OCI-LY1 (cell line): ENCODE results near the gene CD82.

Experiments
- H2AFZ ChIP-seq: fragments of 200-600 bp; sonication (generic), shearing (Covaris generic); 2 replicates; pipeline ENCODE4 v1.6.0; 2014; ENCODE audit warnings: antibody characterized with exemption, mild to moderate bottlenecking, low read length
- H3F3A ChIP-seq: fragments of 200-600 bp; sonication (generic), shearing (Covaris generic); 2 replicates; pipeline ENCODE4 v1.6.0; 2014; ENCODE audit warnings: mild to moderate bottlenecking, antibody characterized with exemption, low read length, moderate library complexity; ENCODE audit not compliant: insufficient read depth
- H3K27ac ChIP-seq: fragments of 200-600 bp; sonication (generic); 2 replicates; pipeline ENCODE4 v1.5.1; 2014; ENCODE audit warnings: low read length, mixed run types, mild to moderate bottlenecking, low read depth; ENCODE audit not compliant: poor library complexity, severe bottlenecking
- H3K27me3 ChIP-seq: fragments of 200-600 bp; sonication (generic); 2 replicates; pipeline ENCODE4 v1.6.0; 2014; ENCODE audit warnings: antibody characterized with exemption, mild to moderate bottlenecking, low read length, moderate library complexity; ENCODE audit not compliant: insufficient read depth
- H3K36me3 ChIP-seq: fragments of 200-600 bp; sonication (generic); 2 replicates; pipeline ENCODE4 v1.6.1; 2014; ENCODE audit warnings: mild to moderate bottlenecking, antibody characterized with exemption, low read length, moderate library complexity, mixed read lengths; ENCODE audit not compliant: insufficient read depth
- H3K4me1 ChIP-seq: fragments of 200-600 bp; sonication (generic); 2 replicates; pipeline ENCODE4 v1.5.1; 2014; ENCODE audit warnings: mild to moderate bottlenecking, low read length, moderate library complexity; ENCODE audit not compliant: insufficient read depth, severe bottlenecking
- H3K4me2 ChIP-seq: fragments of 200-600 bp; sonication (generic), shearing (Covaris generic); 2 replicates; pipeline ENCODE4 v1.6.1; 2014; ENCODE audit warnings: low read length
- H3K4me3 ChIP-seq: fragments of 200-600 bp; sonication (generic); 2 replicates; pipeline ENCODE4 v1.5.1; 2014; ENCODE audit warnings: low read length, low read depth, mild to moderate bottlenecking, mixed read lengths; ENCODE audit not compliant: poor library complexity, severe bottlenecking
- H3K79me2 ChIP-seq: fragments of 200-600 bp; shearing (Covaris generic); 2 replicates; pipeline ENCODE4 v1.6.1; 2016; ENCODE audit warnings: mixed run types, low read length, mixed read lengths; ENCODE audit not compliant: insufficient read depth
- H3K9ac ChIP-seq: fragments of 200-600 bp; sonication (generic), shearing (Covaris generic); 2 replicates; pipeline ENCODE4 v1.6.1; 2014; ENCODE audit warnings: mild to moderate bottlenecking, low read length, mixed read lengths
- H3K9me2 ChIP-seq: fragments of 200-600 bp; sonication (generic), shearing (Covaris generic); 2 replicates; pipeline ENCODE4 v1.6.1; 2014; ENCODE audit warnings: low read depth, mild to moderate bottlenecking, low read length, mixed read lengths
- H3K9me3 ChIP-seq: fragments of 200-600 bp; shearing (Covaris generic); 2 replicates; pipeline ENCODE4 v1.6.1; 2014; ENCODE audit warnings: low read length, mixed read lengths
- H4K20me1 ChIP-seq: fragments of 200-600 bp; sonication (generic), shearing (Covaris generic); 2 replicates; pipeline ENCODE4 v1.6.0; 2016; ENCODE audit warnings: mild to moderate bottlenecking, low read length; ENCODE audit not compliant: insufficient read depth
- EZH2 ChIP-seq: fragments of 200-600 bp; sonication (generic), shearing (Covaris generic); IDR thresholded peaks from 2 replicates; pipeline ENCODE4 v1.8.0; 2017; ENCODE audit warnings: borderline replicate concordance, mixed run types, mild to moderate bottlenecking, antibody characterized with exemption, low read length, moderate library complexity, mixed read lengths
- TF ChIP-seq, protein P1 (sequence below): fragments of 200-600 bp; sonication (generic), shearing (Covaris generic); IDR thresholded peaks from 2 replicates; pipeline ENCODE4 v1.5.1; 2017; ENCODE audit warnings: mild to moderate bottlenecking, antibody characterized with exemption, low read length, moderate library complexity, mixed read lengths

The CD82 gene

DNA sequence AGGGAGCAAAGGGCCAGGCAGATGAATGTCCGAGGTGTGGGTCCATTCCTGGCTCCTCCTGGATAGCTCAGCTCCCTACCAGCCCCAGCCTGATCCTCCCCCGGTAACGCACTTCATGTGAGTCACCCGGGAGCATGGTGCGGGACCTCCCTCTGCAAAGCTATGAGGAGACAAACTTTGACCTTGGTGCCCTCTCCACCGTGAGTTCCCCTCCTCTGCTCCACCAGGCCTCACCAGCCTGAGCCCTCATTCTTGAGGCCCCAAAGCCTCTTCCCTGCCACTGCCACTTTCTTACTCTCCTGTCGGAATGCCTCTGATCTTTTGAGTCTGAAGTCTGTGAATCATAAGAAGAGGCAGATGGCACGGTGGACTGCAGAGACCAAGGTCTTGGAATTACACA is 37.4 kb upstream of the CD82 start:
- Histone ChIP-seq H3K27me3 (no peaks in the 10 kb centered on the region; the same call in 1 of the 2 replicates), H3K4me3 (no peak overlapping the region), H3F3A (no peaks in the 10 kb centered on the region), H3K4me2 (no peak overlapping the region), H3K9me2 (no peaks in the 10 kb centered on the region), H3K27ac (no peak overlapping the region), H2AFZ (no peak overlapping the region), H4K20me1 (no peaks in the 10 kb centered on the region), H3K9ac (no peak overlapping the region), H3K4me1 (no peaks in the 10 kb centered on the region), H3K36me3 (no peaks in the 10 kb centered on the region), H3K9me3 (no peaks in the 10 kb centered on the region), H3K79me2 (no peaks in the 10 kb centered on the region)
- TF ChIP-seq EZH2, result no peak
- TF ChIP-seq, protein P1, sequence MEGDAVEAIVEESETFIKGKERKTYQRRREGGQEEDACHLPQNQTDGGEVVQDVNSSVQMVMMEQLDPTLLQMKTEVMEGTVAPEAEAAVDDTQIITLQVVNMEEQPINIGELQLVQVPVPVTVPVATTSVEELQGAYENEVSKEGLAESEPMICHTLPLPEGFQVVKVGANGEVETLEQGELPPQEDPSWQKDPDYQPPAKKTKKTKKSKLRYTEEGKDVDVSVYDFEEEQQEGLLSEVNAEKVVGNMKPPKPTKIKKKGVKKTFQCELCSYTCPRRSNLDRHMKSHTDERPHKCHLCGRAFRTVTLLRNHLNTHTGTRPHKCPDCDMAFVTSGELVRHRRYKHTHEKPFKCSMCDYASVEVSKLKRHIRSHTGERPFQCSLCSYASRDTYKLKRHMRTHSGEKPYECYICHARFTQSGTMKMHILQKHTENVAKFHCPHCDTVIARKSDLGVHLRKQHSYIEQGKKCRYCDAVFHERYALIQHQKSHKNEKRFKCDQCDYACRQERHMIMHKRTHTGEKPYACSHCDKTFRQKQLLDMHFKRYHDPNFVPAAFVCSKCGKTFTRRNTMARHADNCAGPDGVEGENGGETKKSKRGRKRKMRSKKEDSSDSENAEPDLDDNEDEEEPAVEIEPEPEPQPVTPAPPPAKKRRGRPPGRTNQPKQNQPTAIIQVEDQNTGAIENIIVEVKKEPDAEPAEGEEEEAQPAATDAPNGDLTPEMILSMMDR, result no peak

DNA sequence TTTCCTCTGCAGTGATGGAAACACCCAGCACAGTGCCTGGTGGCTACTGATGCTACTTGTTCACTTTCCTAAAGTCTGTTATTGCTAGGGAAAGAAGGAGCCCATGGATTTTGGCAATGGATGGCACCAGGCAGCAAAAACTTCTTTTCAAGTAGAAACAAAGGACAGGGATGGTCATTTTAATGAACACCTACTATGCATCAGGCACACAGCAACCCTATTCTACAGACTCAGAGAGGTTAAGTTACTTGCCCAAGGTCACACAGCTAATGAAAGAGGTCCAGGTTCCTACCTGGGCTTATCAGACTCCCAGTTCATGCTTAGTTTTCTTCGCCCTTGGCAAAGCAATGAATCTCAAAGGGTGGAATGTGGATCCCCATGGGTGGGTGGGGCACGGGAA is 36.9 kb upstream of the CD82 start:
- no peaks in the 10 kb centered on the region for H3K4me1 ChIP-seq
- H3K4me2 ChIP-seq, result no peak overlapping the region
- H3K9me2 ChIP-seq, result no peaks in the 10 kb centered on the region
- H3K36me3 ChIP-seq, result no peaks in the 10 kb centered on the region
- no peaks in the 10 kb centered on the region for H4K20me1 ChIP-seq
- no peak overlapping the region for H3K4me3 ChIP-seq
- H3K9me3 ChIP-seq, result no peaks in the 10 kb centered on the region
- H3K27me3 ChIP-seq, result no peaks in the 10 kb centered on the region; the same call in 1 of the 2 replicates
- no peaks in the 10 kb centered on the region for H3K79me2 ChIP-seq
- H3F3A ChIP-seq, result no peaks in the 10 kb centered on the region
- H3K27ac ChIP-seq, result no peak overlapping the region
- TF ChIP-seq, protein P1, result no peak
- TF ChIP-seq EZH2, result no peak
- H2AFZ ChIP-seq, result no peak overlapping the region
- no peak overlapping the region for H3K9ac ChIP-seq

DNA sequence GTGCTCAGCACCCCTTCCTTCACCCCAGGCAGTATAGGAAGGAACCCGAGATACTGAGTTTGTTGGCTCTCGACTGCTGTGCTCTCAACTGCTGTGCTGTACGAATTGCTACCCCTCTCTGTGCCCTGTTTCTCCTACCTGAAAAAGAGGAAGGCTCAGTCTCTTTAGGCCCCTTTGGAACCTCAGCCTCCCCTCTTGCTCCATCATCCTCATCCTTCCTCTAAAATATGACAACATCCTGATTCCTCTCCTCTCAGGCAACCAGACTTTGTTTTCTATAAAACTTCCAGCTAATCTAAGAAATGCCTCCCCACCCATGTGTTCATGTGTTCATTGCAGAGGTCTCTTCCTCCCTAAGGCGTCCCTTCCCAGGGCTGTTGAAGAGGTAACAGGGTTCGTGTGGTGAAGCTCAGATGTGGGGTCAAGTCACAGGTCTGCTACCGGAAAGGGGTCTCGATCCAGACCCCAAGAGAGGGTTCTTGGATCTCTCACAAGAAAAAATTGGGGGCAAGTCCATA is 35.5 kb upstream of the CD82 start:
- TF ChIP-seq, protein P1, result no peak
- TF ChIP-seq EZH2, result no peak
- no peaks in the 10 kb centered on the region for H3K4me1 ChIP-seq

More for the DNA sequence above, 35.5 kb upstream of the CD82 start:
- Histone ChIP-seq H3K27ac (no peak overlapping the region), H3F3A (no peaks in the 10 kb centered on the region), H2AFZ (no peak overlapping the region), H3K9ac (no peak overlapping the region), H3K9me3 (no peaks in the 10 kb centered on the region), H3K36me3 (no peaks in the 10 kb centered on the region), H3K4me3 (no peak overlapping the region), H3K9me2 (no peaks in the 10 kb centered on the region), H4K20me1 (no peaks in the 10 kb centered on the region), H3K79me2 (no peaks in the 10 kb centered on the region), H3K27me3 (peaks cover 6% of the 10 kb centered on the region; the same call in 1 of the 2 replicates), H3K4me2 (no peak overlapping the region)
